ENCODE results near the gene SH3TC1.

Gene SH3TC1

GRCh38 chr4:8233672-8234484 lies 34.8 kb downstream of the SH3TC1 start:
- no peak for DNase-seq

- DNase-seq = no peak
These were observed 35.6 kb downstream of the SH3TC1 start for GRCh38 chr4:8234715-8235114.

- no peak for DNase-seq
These were observed 36.1 kb downstream of the SH3TC1 start for GRCh38 chr4:8235224-8235623.

- no peak for DNase-seq
These were observed 36.6 kb downstream of the SH3TC1 start for GRCh38 chr4:8235686-8236085.

- DNase-seq = no peak
These were observed 37.2 kb downstream of the SH3TC1 start for GRCh38 chr4:8236106-8236919.

- DNase-seq = no peak
These were observed 37.8 kb downstream of the SH3TC1 start for GRCh38 chr4:8236920-8237195.

- no peak for DNase-seq
These were observed 38.3 kb downstream of the SH3TC1 start for GRCh38 chr4:8237256-8237989.

GRCh38 chr4:8238036-8238511 lies 39.0 kb downstream of the SH3TC1 start:
- no peak for DNase-seq

- no peak for DNase-seq
These were observed 39.5 kb downstream of the SH3TC1 start for GRCh38 chr4:8238515-8239053.

GRCh38 chr4:8239226-8239625 lies 40.1 kb downstream of the SH3TC1 start:
- no peak for DNase-seq

GRCh38 chr4:8239661-8240060 lies 40.6 kb downstream of the SH3TC1 start:
- no peak for DNase-seq

GRCh38 chr4:8240211-8241041 lies 41.3 kb downstream of the SH3TC1 start:
- no peak for DNase-seq

- no peak for DNase-seq
These were observed 42.2 kb downstream of the SH3TC1 start for GRCh38 chr4:8241211-8241779.

- peak; percentile 30 for DNase-seq
These were observed 43.0 kb downstream of the SH3TC1 start for GRCh38 chr4:8241895-8242696.

GRCh38 chr4:8242782-8243560 lies 43.9 kb downstream of the SH3TC1 start:
- no peak for DNase-seq

GRCh38 chr4:8244001-8244757 lies 45.1 kb downstream of the SH3TC1 start:
- no peak for DNase-seq

GRCh38 chr4:8244931-8245460 lies 45.9 kb downstream of the SH3TC1 start:
- no peak for DNase-seq

- DNase-seq = no peak
These were observed 47.1 kb downstream of the SH3TC1 start for GRCh38 chr4:8245884-8246833.
